HG03469 (cell line): ENCODE measurements around the gene POFUT2.

ENCODE experiments used
- ATAC-seq: cut with Tn5 transposase; IDR thresholded peaks from one replicate; pipeline ENCODE4 v1.9.1; 2021; ENCODE audit warnings: mild to moderate bottlenecking, moderate library complexity, moderate number of reproducible peaks; ENCODE audit not compliant: unreplicated experiment

Gene POFUT2

GRCh38 chr21:45226540-45227326, 61.0 kb downstream of the POFUT2 start:
- ATAC-seq: no peak

DNA sequence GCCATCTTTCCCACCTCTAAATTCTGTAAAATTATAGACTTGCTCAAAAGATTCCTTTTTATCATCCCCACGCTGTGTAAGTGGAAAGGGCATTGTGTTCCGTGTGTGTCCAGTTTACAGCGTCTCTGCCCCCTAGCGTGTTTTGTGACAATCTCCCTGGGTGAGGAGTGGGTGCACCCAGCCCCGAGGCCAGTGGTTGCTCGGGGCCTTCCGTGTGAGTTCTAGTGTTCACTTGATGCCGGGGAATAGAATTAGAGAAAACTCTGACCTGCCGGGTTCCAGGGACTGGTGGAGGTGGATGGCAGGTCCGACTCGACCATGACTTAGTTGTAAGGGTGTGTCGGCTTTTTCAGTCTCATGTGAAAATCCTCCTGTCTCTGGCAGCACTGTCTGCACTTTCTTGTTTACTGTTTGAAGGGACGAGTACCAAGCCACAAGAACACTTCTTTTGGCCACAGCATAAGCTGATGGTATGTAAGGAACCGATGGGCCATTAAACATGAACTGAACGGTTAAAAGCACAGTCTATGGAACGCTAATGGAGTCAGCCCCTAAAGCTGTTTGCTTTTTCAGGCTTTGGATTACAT, 61.9 kb downstream of the POFUT2 start:
- no peak for ATAC-seq

DNA sequence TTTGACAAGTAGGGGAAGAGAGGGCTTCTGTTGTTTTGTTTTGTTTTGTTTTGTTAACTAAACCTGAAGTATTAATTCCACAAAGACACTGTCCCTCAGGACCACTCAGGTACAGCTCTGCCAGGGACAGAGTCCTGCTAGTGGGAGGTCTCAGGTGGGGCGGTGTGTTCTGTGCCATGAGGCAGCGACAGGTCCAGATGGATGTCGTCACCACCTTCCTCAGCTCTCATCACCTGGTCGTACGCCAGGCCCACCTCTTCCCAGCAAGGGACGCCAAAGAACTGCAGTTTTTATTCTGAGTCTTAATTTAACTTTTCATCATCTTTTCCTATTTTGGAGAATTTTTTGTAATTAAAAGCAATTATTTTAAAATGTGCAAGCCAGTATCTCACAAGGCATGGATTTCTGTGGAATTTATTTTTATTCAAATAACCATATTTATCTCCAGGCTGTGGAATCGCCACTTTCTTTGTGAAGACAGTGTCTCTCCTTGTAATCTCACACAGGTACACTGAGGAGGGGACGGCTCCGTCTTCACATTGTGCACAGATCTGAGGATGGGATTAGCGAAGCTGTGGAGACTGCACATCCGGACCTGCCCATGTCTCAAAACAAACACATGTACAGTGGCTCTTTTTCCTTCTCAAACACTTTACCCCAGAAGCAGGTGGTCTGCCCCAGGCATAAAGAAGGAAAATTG, 62.5 kb downstream of the POFUT2 start:
- no peak for ATAC-seq

DNA sequence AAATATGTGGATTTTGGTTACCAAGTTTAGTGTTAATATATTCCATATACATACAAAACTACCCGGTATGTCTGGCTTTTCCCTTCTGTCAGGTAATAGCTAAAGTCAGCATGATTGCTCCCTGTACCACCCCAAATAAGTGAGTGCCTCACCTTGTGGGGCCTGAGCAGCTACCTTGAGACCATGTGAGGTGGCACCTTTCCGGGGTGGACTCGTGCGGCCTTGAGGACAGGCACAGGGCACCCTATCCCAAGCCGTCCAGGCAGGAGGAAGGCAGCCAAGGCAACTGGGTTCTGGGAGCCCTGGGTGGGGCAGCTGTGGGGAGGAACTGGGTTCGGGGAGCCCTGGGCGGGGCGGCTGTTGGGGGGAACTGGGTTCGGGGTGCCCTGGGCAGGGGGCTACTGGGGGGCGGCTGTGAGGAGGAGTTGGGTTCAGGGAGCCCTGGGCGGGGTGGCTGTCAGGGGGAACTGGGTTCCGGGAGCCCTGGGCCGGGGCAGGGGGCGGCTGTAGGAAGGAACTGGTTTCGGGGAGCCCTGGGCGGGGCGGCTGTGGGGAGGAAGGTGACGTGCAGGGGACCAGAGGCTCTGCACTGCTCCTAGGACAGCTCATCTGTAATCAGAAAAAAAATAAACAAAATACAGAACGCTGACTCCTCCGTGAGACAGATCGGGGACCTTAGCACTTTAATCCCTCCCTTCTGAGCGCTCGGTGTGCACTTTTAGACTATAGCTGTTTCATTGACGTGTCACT, 63.3 kb downstream of the POFUT2 start:
- ATAC-seq: no peak

DNA sequence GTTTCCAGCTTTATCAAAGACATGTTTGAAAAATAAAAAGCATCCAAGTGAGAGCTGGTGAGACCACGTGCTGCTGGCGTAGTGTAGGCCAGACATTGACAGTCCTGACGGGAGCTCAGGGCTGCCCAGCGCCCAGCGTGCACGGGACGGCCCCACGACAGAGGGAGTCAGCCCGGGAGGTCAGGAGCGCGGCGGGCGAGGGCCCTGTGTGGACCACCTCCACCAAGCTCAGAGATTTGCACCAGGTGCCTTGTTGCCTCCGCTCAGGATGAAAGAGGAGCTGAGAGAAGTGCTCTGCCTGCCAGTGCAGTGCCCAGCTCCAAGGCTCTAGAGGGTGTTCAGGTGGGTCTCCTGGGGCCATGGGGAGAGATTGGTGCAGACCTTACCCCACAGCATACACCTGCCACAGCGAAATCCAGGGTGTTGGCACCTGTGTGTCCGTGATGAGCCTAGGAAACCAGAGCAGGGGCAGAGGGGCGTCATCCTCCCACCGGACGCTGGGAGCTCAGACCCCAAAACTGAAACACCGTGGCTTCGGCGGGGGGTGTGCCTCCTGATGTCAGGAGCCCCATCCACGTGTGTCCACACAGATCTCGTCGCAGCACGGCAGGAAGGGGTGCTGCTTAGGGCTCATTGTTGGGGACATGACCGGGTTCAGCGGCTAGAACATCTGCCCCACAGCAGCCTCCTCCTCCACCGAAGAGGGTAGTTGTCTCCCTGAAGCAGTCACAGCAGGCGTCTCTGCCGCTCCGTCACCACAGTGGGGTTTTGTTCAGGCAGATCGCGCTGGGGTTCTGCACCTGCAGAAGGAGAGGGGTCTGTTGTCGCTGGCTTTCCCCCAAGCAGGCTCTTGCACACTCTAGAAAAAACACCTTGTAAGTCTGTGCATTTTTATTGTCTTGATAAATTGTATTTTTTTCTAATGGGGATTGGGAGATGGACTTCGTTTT, 64.2 kb downstream of the POFUT2 start:
- no peak for ATAC-seq

DNA sequence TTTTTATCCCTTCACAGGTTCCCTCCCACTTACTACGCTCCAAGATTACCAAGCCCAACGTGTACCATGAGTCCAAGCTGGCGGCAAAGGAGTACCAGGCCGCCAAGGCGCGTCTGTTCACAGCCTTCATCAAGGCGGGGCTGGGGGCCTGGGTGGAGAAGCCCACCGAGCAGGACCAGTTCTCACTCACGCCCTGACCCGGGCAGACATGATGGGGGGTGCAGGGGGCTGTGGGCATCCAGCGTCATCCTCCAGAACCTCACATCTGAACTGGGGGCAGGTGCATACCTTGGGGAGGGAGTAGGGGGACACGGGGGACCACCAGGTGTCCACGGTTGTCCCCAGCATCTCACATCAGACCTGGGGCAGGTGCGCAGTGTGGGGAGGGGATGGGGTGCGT, 65.7 kb downstream of the POFUT2 start:
- ATAC-seq: no peak

DNA sequence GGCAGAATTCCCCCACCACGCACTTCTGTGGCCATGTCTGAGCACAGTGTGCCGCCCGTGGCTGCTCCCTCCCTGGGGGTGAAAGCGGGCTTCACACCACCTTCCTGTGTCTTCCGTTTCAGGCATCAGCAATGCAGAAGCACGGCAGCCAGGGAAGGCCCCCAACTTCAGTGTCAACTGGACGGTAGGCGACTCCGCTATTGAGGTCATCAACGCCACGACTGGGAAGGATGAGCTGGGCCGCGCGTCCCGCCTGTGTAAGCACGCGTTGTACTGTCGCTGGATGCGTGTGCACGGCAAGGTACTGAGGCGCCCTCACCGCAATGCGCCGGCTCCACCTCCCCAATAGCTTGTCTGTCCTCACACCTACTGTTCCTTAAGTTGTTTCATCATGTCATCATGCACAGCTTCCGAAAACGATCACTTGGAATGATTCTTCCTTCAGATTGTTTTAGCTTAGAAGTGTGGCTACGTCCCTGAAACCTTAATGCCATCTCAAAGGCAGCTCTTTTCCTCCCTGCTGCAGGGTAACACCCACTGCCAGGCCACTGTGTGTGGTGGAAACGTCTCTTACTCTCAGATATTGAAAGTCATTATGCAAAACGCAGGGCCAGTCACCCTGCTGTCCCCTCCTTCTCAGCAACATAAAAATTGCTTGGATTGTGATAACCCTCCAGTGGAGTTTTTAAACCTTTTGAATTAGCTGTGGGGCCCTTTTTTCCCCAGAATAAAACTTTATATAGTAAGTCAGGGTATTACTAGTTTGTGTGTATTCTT, 66.8 kb downstream of the POFUT2 start:
- no peak for ATAC-seq

- no peak for ATAC-seq
These were observed 67.6 kb downstream of the POFUT2 start for GRCh38 chr21:45220071-45220481.

DNA sequence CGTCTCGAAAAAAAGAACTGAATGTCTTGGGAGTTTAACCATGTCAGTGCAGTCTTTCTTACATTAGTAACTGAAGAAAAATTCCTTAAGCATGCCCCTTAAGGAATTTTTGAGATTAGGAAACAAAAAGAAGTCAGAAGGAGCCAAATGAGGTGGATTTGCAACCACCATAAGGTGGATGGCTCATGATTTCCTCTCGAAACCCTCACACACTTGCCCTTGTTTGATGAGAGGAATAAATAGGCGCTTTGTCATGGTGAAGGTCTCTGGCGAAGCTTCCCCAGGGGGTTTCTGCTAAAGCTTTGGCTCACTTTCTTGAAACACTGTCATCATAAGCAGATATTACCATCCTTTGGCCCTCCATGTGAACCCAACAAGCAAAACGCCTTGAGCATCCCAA, 68.2 kb downstream of the POFUT2 start:
- no peak for ATAC-seq

- ATAC-seq: no peak
These were observed 70.7 kb downstream of the POFUT2 start for GRCh38 chr21:45217010-45217409.

DNA sequence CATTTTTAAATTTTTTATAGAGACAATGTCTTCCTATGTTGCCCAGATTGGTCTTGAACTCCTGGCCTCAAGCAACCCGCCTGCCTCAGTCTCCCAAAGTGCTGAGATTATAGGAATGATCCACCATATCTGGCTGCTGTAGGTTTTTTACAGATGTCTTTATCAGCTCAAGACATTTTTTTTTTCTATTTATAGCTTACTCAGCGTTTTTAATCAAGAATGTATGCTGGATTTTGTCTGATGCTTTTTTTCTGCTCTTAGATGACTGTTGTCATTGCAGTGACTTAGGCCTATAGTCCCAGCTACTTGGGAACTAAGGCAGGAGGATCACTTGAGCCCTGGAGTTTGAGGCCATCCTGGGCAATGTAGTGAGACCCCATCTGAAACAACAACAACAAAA, 72.5 kb downstream of the POFUT2 start:
- no peak for ATAC-seq
